Transverse colon (tissue), 3 donors: ENCODE results near the gene SERPINB10.

Experiments used
- CTCF ChIP-seq, 5 experiments: fragments of 200-600 bp in 3 of 5; fragments of 450-650 bp in 2 of 5; sonication (generic) in 3 of 5; IDR thresholded peaks; 1 replicate in 2 of 5; 2 replicates in 3 of 5; pipeline ENCODE4 v1.5.1; 2016 to 2017; ENCODE audit warnings: antibody characterized with exemption in 5 of 5, inconsistent platforms in 3 of 5, mild to moderate bottlenecking in 2 of 5, moderate library complexity in 1 of 5
- POLR2A ChIP-seq: fragments of 450-650 bp; IDR thresholded peaks from one replicate; pipeline ENCODE4 v1.6.1; 2016; ENCODE audit warnings: antibody characterized with exemption, mild to moderate bottlenecking, moderate library complexity

- TF ChIP-seq CTCF (IDR thresholded peaks at IDR 0.05) (no peak), POLR2A (no peak)
Observed at GRCh38 chr18:63981719-63982118, 74.0 kb downstream of the SERPINB10 start.
